Body of pancreas (tissue), 4 donors: ENCODE measurements around the gene TMEM229B. TPM values are rescaled to one million over a fixed set of nuclear protein-coding genes. Genes with fewer than 3 reads are reported as not detected.

Source experiments
- ATAC-seq: fragments of 150-250 bp; one replicate; pipeline ENCODE4 v1.9.1; 2016
- DNase-seq, 4 donors: peaks; one replicate each; pipeline ENCODE4 v3.0.0-alpha.2; 2019
- H3K27ac ChIP-seq, 4 donors: fragments of 200-600 bp; sonication (generic); 1 replicate in 3 of 4; 2 replicates in 1 of 4; pipeline versions ENCODE4 v1.5.1 to v1.6.1; 2016 to 2019; ENCODE audit warnings: mild to moderate bottlenecking in 1 of 4, mixed read lengths in 1 of 4, moderate library complexity in 1 of 4
- H3K27me3 ChIP-seq, 2 donors: fragments of 200-600 bp; sonication (generic); one replicate each; pipeline ENCODE4 v1.6.0; 2016; ENCODE audit warnings: mild to moderate bottlenecking in 1 of 2
- H3K36me3 ChIP-seq, 2 donors: fragments of 200-600 bp; sonication (generic); replicated peaks in 1 of 2; 2 replicates each; pipeline ENCODE4 v1.5.1; 2016; ENCODE audit warnings: low read depth in 2 of 2; ENCODE audit not compliant: insufficient read depth in 1 of 2
- H3K4me1 ChIP-seq: fragments of 200-600 bp; sonication (generic); one replicate; pipeline ENCODE4 v1.6.0; 2016
- H3K4me3 ChIP-seq, 2 donors: fragments of 200-600 bp; sonication (generic); 1 replicate in 1 of 2; 2 replicates in 1 of 2; pipeline ENCODE4 v1.5.1; 2016 to 2019
- H3K9me3 ChIP-seq, 3 donors: fragments of 200-600 bp; sonication (generic); 1 replicate in 2 of 3; 2 replicates in 1 of 3; pipeline ENCODE4 v1.5.1; 2016
- CTCF ChIP-seq, 7 experiments: fragments of 450-650 bp in 4 of 7; fragments of 200-600 bp in 3 of 7; sonication (generic) in 3 of 7; IDR thresholded peaks; one replicate each; pipeline ENCODE4 v1.5.1; 2016 to 2019; ENCODE audit warnings: antibody characterized with exemption in 7 of 7
- POLR2A ChIP-seq, 3 donors: fragments of 450-650 bp; IDR thresholded peaks; one replicate each; pipeline ENCODE4 v1.6.1; 2016; ENCODE audit warnings: antibody characterized with exemption in 3 of 3, mild to moderate bottlenecking in 2 of 3
- WGBS, 2 donors: methylation state at CpG; one replicate each; pipeline ENCODE4 v1.1.5; 2017; 5-methylcytosine and 5-hydroxymethylcytosine counted together
- intact Hi-C: fragments of 100-400 bp; cut with DNase I; formaldehyde crosslinking; loops from one replicate; pipeline ENCODE4 v1.15.1; 2023
- total RNA-seq, 2 donors: library from RNA; depleted of rRNA; stranded (reverse); fragments of >200 nt; gene quantifications; one replicate each; pipeline ENCODE4 v1.1.0, GENCODE V29; 2016

TMEM229B gene
- total RNA-seq, 2 donors from 2014 or later: 2.0 to 4.4 TPM

GRCh38 chr14:67527756-67528155 lies 39.2 kb upstream of the TMEM229B start:
- Histone ChIP-seq H3K4me3 (no peak overlapping the region), H3K27me3 (no peaks in the 10 kb centered on the region), H3K9me3 (no peaks in the 10 kb centered on the region), H3K36me3 (no peaks in the 10 kb centered on the region), H3K27ac (no peak overlapping the region), H3K4me1 (peaks cover 8% of the 10 kb centered on the region)
- ATAC-seq (no peak), DNase-seq (no peak)
- no peak for TF ChIP-seq CTCF (IDR thresholded peaks at IDR 0.05)
- TF ChIP-seq POLR2A (IDR thresholded peaks at IDR 0.05): no peak
- WGBS, 2 donors: 83 to 88% methylated on average over 5 of the region's 5 CpGs
- intact Hi-C loops: no loop called here

GRCh38 chr14:67526676-67527459 lies 38.3 kb upstream of the TMEM229B start:
- Histone ChIP-seq H3K27me3 (no peaks in the 10 kb centered on the region), H3K9me3 (no peaks in the 10 kb centered on the region), H3K36me3 (no peaks in the 10 kb centered on the region), H3K4me1 (peaks cover under 1% of the 10 kb centered on the region), H3K4me3 (no peak overlapping the region), H3K27ac (no peak overlapping the region)
- DNase-seq (peak; percentile 62 to 72 (median 68)), ATAC-seq (peak; percentile 90)
- intact Hi-C loops: no loop called here
- whole genome bisulfite sequencing, 2 donors: 81% methylated on average over 8 of the region's 8 CpGs
- peak; percentile 56 to 97 (median 65) for TF ChIP-seq CTCF (IDR thresholded peaks at IDR 0.05)
- no peak for TF ChIP-seq POLR2A (IDR thresholded peaks at IDR 0.05)

- intact Hi-C loops: no loop called here
- Histone ChIP-seq H3K27me3 (no peaks in the 10 kb centered on the region), H3K27ac (no peak overlapping the region), H3K36me3 (no peaks in the 10 kb centered on the region), H3K4me3 (no peak overlapping the region), H3K4me1 (no peaks in the 10 kb centered on the region), H3K9me3 (no peaks in the 10 kb centered on the region)
- 51 to 56% methylated on average over 6 of the region's 6 CpGs for WGBS, 2 donors
- ATAC-seq: no peak
- no peak for DNase-seq
- TF ChIP-seq POLR2A (IDR thresholded peaks at IDR 0.05) (no peak), CTCF (IDR thresholded peaks at IDR 0.05) (no peak)
These were observed 37.7 kb upstream of the TMEM229B start for GRCh38 chr14:67526181-67526580.

GRCh38 chr14:67525389-67525788 lies 36.9 kb upstream of the TMEM229B start:
- intact Hi-C loops: no loop called here
- Histone ChIP-seq H3K27ac (no peak overlapping the region), H3K27me3 (no peaks in the 10 kb centered on the region), H3K9me3 (no peaks in the 10 kb centered on the region), H3K4me1 (no peaks in the 10 kb centered on the region), H3K36me3 (no peaks in the 10 kb centered on the region), H3K4me3 (no peak overlapping the region)
- ATAC-seq (no peak), DNase-seq (no peak)
- WGBS, 2 donors: 63 to 75% methylated on average over 4 of the region's 4 CpGs
- TF ChIP-seq CTCF (IDR thresholded peaks at IDR 0.05): no peak
- TF ChIP-seq POLR2A (IDR thresholded peaks at IDR 0.05): no peak

GRCh38 chr14:67524634-67524963 lies 36.1 kb upstream of the TMEM229B start:
- intact Hi-C loops: no loop called here
- ATAC-seq (no peak), DNase-seq (peak in 1 of 4 donors; percentile 22)
- H3K36me3 ChIP-seq: no peaks in the 10 kb centered on the region
- no peaks in the 10 kb centered on the region for H3K27me3 ChIP-seq
- H3K4me3 ChIP-seq: no peak overlapping the region
- H3K4me1 ChIP-seq: no peaks in the 10 kb centered on the region
- TF ChIP-seq CTCF (IDR thresholded peaks at IDR 0.05) (no peak), POLR2A (IDR thresholded peaks at IDR 0.05) (no peak)
- no peaks in the 10 kb centered on the region for H3K9me3 ChIP-seq
- H3K27ac ChIP-seq: no peak overlapping the region
- 58 to 63% methylated on average over 3 of the region's 3 CpGs for WGBS, 2 donors
